ENCODE data around the gene CKLF.

The CKLF gene, protein sequence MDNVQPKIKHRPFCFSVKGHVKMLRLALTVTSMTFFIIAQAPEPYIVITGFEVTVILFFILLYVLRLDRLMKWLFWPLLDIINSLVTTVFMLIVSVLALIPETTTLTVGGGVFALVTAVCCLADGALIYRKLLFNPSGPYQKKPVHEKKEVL

DNA sequence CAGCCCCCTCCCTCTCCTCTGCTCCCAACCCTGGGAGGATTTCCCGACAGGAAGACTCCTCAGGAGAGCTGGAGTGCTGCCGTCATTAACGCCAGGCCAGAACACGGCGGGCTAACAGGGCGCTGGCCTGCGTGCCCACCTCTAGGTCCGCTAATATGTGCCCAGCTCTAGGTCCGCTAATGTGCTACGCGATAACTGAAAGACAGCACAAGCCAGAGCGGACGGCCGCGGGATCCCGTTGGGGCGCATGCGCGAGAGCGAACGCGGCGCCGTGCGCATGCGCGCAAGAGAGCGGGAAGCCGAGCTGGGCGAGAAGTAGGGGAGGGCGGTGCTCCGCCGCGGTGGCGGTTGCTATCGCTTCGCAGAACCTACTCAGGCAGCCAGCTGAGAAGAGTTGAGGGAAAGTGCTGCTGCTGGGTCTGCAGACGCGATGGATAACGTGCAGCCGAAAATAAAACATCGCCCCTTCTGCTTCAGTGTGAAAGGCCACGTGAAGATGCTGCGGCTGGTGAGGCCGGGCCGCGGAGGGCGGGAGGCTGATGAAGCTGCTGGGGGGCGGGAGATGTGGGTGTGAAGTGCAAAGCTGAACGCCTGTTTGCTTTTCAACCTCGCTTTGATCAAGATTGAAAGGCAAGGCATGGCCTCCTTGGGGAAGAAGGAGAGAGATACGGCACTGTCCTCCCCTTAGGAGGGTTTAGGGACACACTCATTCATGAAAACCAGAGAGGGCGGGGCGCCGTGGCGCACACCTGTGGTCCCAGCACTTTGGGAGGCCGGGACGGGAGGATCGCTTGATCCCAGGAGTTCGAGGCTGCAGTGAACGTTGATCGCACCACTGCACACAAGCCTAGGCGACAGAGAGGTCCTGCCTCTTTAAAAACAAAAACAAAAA lies at the start of gene CKLF:
CKLF (plus strand) TSS at position 291 of the 892 bp plus-strand sequence; CDS start at position 431, 140 bp downstream.
- peak within 1 kb of the TSS; percentile 55 for H3K4me3 ChIP-seq (ENCODE audit: low read depth, low read length)
- peak; percentile 61 for DNase-seq (ENCODE audit: low read depth)
- TF ChIP-seq, protein P1, sequence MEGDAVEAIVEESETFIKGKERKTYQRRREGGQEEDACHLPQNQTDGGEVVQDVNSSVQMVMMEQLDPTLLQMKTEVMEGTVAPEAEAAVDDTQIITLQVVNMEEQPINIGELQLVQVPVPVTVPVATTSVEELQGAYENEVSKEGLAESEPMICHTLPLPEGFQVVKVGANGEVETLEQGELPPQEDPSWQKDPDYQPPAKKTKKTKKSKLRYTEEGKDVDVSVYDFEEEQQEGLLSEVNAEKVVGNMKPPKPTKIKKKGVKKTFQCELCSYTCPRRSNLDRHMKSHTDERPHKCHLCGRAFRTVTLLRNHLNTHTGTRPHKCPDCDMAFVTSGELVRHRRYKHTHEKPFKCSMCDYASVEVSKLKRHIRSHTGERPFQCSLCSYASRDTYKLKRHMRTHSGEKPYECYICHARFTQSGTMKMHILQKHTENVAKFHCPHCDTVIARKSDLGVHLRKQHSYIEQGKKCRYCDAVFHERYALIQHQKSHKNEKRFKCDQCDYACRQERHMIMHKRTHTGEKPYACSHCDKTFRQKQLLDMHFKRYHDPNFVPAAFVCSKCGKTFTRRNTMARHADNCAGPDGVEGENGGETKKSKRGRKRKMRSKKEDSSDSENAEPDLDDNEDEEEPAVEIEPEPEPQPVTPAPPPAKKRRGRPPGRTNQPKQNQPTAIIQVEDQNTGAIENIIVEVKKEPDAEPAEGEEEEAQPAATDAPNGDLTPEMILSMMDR (IDR thresholded peaks at IDR 0.05; ENCODE audit: low read depth, low read length, missing control alignments), result no peak

DNA sequence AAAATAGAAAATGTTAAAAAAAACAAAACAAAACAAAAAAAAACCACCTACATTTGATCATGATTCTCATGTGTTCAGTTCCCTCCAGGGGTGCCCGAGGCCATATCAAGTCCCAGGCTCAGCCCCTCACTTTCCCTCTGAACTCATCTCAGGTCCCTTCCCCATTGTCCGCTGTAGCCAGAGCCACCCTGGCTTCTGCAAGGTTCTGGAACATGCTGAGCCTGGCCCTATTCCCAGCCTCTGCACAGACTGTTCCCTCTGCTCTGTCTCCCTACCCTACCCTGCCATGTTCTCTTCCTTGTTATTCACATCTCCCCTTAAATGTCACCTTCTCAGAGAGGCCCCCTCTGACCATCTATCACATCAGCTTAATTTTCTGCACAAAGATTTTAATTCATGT lies 49.3 kb upstream of the CKLF start:
- TF ChIP-seq, protein P1 (IDR thresholded peaks at IDR 0.05; ENCODE audit: low read depth, low read length, missing control alignments), result no peak
- no peak for DNase-seq (ENCODE audit: low read depth)
- H3K4me3 ChIP-seq (ENCODE audit: low read depth, low read length), result no peak overlapping the region

DNA sequence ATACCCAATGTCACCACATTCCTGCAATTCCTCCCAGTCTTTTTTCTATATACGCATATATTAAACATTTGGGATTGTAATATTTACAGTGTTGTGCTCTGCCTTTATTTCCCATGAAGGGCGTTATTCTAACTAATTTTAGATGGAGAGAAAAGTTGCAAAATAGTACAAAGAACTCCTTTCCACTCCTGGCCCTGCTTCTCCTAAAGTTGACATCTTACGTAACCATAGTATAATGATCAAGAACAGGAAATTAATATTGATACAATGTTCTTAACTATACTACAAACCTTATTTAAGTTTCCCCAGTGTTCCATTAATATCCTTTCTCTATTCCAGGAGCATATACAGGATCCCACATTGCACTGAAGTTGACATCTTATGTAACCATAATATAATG lies 48.8 kb upstream of the CKLF start:
- DNase-seq (ENCODE audit: low read depth), result no peak
- TF ChIP-seq, protein P1 (IDR thresholded peaks at IDR 0.05; ENCODE audit: low read depth, low read length, missing control alignments), result no peak
- H3K4me3 ChIP-seq (ENCODE audit: low read depth, low read length), result no peak overlapping the region

GRCh38 chr16:66507731-66508239 lies 44.6 kb upstream of the CKLF start:
- DNase-seq (ENCODE audit: low read depth), result no peak
- H3K4me3 ChIP-seq (ENCODE audit: low read depth, low read length), result no peak overlapping the region
- TF ChIP-seq, protein P1 (IDR thresholded peaks at IDR 0.05; ENCODE audit: low read depth, low read length, missing control alignments), result no peak

DNA sequence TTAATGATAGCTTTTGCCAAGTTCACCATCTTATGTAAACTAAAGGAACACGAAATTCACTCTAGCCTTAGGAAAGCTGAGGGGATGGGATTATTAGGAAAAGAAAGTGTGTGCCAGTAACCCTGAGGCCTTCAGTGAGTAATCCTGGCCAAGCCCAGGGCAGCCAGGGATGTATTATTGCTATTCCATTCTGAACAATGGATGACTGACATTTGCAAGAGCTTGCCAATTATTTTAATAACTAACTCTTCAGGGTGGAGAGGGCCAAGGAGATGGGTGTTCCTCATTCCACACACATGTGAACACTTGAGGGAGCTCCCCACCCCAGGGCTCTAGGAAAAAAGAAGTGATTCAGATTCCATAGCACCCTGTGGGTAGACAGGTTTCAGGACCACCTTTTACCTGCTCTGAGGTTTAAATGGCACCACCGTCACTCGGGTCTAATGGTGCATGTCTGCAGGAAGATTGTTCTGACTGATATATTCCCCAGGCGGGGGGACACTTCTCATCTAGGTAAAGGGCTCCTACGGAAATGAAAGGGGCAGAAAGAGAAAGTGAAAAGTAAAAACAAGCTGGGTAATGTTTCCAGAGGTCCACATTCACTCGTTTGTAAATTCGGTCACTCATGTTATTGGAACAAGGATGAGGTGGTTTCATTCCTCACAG lies 44.0 kb upstream of the CKLF start:
- no peak for DNase-seq (ENCODE audit: low read depth)
- TF ChIP-seq, protein P1 (IDR thresholded peaks at IDR 0.05; ENCODE audit: low read depth, low read length, missing control alignments), result no peak

GRCh38 chr16:66508914-66509496 lies 43.4 kb upstream of the CKLF start:
- H3K4me3 ChIP-seq (ENCODE audit: low read depth, low read length), result no peak overlapping the region
- TF ChIP-seq, protein P1 (IDR thresholded peaks at IDR 0.05; ENCODE audit: low read depth, low read length, missing control alignments), result no peak
- no peak for DNase-seq (ENCODE audit: low read depth)

More for the DNA sequence above, 44.0 kb upstream of the CKLF start:
- H3K4me3 ChIP-seq (ENCODE audit: low read depth, low read length), result no peak overlapping the region
